ENCODE measurements around the gene KDM4C.

DNA sequence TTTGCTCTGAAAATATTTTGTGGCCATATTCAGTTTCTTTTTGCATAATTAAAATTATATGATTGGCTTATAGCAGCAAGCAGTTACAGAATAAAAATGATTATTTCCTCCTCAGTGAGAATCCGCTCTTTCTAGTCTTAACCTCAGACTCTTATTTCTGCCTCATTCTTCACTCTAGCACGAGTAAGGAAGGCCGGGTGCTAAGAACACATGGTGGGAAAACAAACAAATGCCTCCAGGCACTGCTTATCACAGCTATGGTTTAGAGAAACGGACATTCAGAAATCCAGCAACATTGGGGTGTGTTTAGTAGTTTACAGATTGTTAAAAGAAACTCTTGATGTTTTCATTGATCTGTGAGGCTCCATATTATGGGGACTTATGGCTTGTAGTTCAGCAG lies 168.7 kb downstream of the KDM4C start:
- TF ChIP-seq, protein P1, sequence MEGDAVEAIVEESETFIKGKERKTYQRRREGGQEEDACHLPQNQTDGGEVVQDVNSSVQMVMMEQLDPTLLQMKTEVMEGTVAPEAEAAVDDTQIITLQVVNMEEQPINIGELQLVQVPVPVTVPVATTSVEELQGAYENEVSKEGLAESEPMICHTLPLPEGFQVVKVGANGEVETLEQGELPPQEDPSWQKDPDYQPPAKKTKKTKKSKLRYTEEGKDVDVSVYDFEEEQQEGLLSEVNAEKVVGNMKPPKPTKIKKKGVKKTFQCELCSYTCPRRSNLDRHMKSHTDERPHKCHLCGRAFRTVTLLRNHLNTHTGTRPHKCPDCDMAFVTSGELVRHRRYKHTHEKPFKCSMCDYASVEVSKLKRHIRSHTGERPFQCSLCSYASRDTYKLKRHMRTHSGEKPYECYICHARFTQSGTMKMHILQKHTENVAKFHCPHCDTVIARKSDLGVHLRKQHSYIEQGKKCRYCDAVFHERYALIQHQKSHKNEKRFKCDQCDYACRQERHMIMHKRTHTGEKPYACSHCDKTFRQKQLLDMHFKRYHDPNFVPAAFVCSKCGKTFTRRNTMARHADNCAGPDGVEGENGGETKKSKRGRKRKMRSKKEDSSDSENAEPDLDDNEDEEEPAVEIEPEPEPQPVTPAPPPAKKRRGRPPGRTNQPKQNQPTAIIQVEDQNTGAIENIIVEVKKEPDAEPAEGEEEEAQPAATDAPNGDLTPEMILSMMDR (IDR thresholded peaks at IDR 0.05; ENCODE audit: insufficient read depth, low read length, poor library complexity, severe bottlenecking) = no peak
- no peak for TF ChIP-seq EZH2phosphoT487 (conservative IDR thresholded peaks at IDR 0.05; ENCODE audit: low read length)

All from SU-DHL-6 (cell line).